ENCODE results near the gene FNBP1. TPM values are rescaled to one million over a fixed set of nuclear protein-coding genes. Genes with fewer than 3 reads are reported as not detected.
"Not testable (repeated sequence)": the region's sequence is repeated elsewhere in the genome, so short reads cannot be mapped to it uniquely, and the experiment has no call there.

FNBP1 gene
- total and polyA plus RNA-seq, 4 donors, result 16.0 to 94.3 (median 29.5) TPM

GRCh38 chr9:129987047-129987446 lies 55.9 kb downstream of the FNBP1 start:
- Histone ChIP-seq H3K27me3 (ENCODE audit: control insufficient read depth in 3 of 3, insufficient read depth in 3 of 3, low read length in 2 of 3) (no peaks in the 10 kb centered on the region), H3K27ac (ENCODE audit: low read depth in 1 of 2, low read length in 1 of 2) (no peak overlapping the region), H3K4me3 (no peak overlapping the region), H3K36me3 (ENCODE audit: control insufficient read depth in 4 of 4, insufficient read depth in 4 of 4, low read length in 4 of 4) (no peaks in the 10 kb centered on the region), H3K9me3 (ENCODE audit: control insufficient read depth in 4 of 4, insufficient read depth in 3 of 4, low read length in 3 of 4) (no peaks in the 10 kb centered on the region), H3K9ac (ENCODE audit: insufficient read depth in 1 of 2, low read length in 2 of 2) (no peak overlapping the region), H3K4me1 (ENCODE audit: control insufficient read depth in 5 of 5, insufficient read depth in 5 of 5, low read length in 5 of 5) (peaks cover 0 to 2% (median 0%) of the 10 kb centered on the region in 5 donors)
- DNase-seq (no peak), ATAC-seq (ENCODE audit: insufficient read depth, low FRiP score) (no peak)
- TF ChIP-seq CTCF (IDR thresholded peaks at IDR 0.05; ENCODE audit: control extremely low read depth, extremely low read depth), result no peak
- whole genome bisulfite sequencing, 2 donors, result 72 to 81% methylated on average over 8 of the region's 8 CpGs

GRCh38 chr9:129984589-129984988 lies 58.4 kb downstream of the FNBP1 start:
- H3K4me1 ChIP-seq (ENCODE audit: control insufficient read depth in 5 of 5, insufficient read depth in 5 of 5, low read length in 5 of 5); H3K27ac ChIP-seq (ENCODE audit: low read depth in 1 of 2, low read length in 1 of 2); H3K36me3 ChIP-seq (ENCODE audit: control insufficient read depth in 4 of 4, insufficient read depth in 4 of 4, low read length in 4 of 4); H3K4me3 ChIP-seq; H3K9ac ChIP-seq (ENCODE audit: insufficient read depth in 1 of 2, low read length in 2 of 2); DNase-seq; ATAC-seq (ENCODE audit: insufficient read depth, low FRiP score); H3K27me3 ChIP-seq (ENCODE audit: control insufficient read depth in 3 of 3, insufficient read depth in 3 of 3, low read length in 2 of 3); H3K9me3 ChIP-seq (ENCODE audit: control insufficient read depth in 4 of 4, insufficient read depth in 3 of 4, low read length in 3 of 4): not testable (repeated sequence)
- 83 to 90% methylated on average over 9 of the region's 9 CpGs for WGBS, 2 donors

GRCh38 chr9:129983891-129984290 lies 59.1 kb downstream of the FNBP1 start:
- DNase-seq (no peak), ATAC-seq (ENCODE audit: insufficient read depth, low FRiP score) (no peak)
- H3K9me3 ChIP-seq (ENCODE audit: control insufficient read depth in 4 of 4, insufficient read depth in 3 of 4, low read length in 3 of 4), result no peaks in the 10 kb centered on the region
- H3K4me1 ChIP-seq (ENCODE audit: control insufficient read depth in 5 of 5, insufficient read depth in 5 of 5, low read length in 5 of 5), result no peaks in the 10 kb centered on the region
- no peaks in the 10 kb centered on the region for H3K27me3 ChIP-seq (ENCODE audit: control insufficient read depth in 3 of 3, insufficient read depth in 3 of 3, low read length in 2 of 3)
- 60 to 72% methylated on average over 2 of the region's 2 CpGs for WGBS, 2 donors
- H3K36me3 ChIP-seq (ENCODE audit: control insufficient read depth in 4 of 4, insufficient read depth in 4 of 4, low read length in 4 of 4), result no peaks in the 10 kb centered on the region
- H3K9ac ChIP-seq (ENCODE audit: insufficient read depth in 1 of 2, low read length in 2 of 2), result no peak overlapping the region
- no peak overlapping the region for H3K4me3 ChIP-seq
- TF ChIP-seq CTCF (IDR thresholded peaks at IDR 0.05; ENCODE audit: control extremely low read depth, extremely low read depth), result no peak
- no peak overlapping the region for H3K27ac ChIP-seq (ENCODE audit: low read depth in 1 of 2, low read length in 1 of 2)

- DNase-seq, result no peak
- no peak for ATAC-seq (ENCODE audit: insufficient read depth, low FRiP score)
- TF ChIP-seq CTCF (IDR thresholded peaks at IDR 0.05; ENCODE audit: control extremely low read depth, extremely low read depth), result no peak
These were observed 61.6 kb downstream of the FNBP1 start for GRCh38 chr9:129981180-129981907.

GRCh38 chr9:129980224-129980623 lies 62.8 kb downstream of the FNBP1 start:
- not testable (repeated sequence) for H3K4me1 ChIP-seq (ENCODE audit: control insufficient read depth in 5 of 5, insufficient read depth in 5 of 5, low read length in 5 of 5); ATAC-seq (ENCODE audit: insufficient read depth, low FRiP score); H3K4me3 ChIP-seq; H3K27me3 ChIP-seq (ENCODE audit: control insufficient read depth in 3 of 3, insufficient read depth in 3 of 3, low read length in 2 of 3); H3K9ac ChIP-seq (ENCODE audit: insufficient read depth in 1 of 2, low read length in 2 of 2); DNase-seq; H3K9me3 ChIP-seq (ENCODE audit: control insufficient read depth in 4 of 4, insufficient read depth in 3 of 4, low read length in 3 of 4); H3K36me3 ChIP-seq (ENCODE audit: control insufficient read depth in 4 of 4, insufficient read depth in 4 of 4, low read length in 4 of 4); H3K27ac ChIP-seq (ENCODE audit: low read depth in 1 of 2, low read length in 1 of 2)
- 92 to 94% methylated on average over 9 of the region's 9 CpGs for WGBS, 2 donors

More at GRCh38 chr9:129981180-129981907, 61.6 kb downstream of the FNBP1 start:
- Histone ChIP-seq H3K9me3 (ENCODE audit: control insufficient read depth in 4 of 4, insufficient read depth in 3 of 4, low read length in 3 of 4) (no peaks in the 10 kb centered on the region), H3K4me1 (ENCODE audit: control insufficient read depth in 5 of 5, insufficient read depth in 5 of 5, low read length in 5 of 5) (no peaks in the 10 kb centered on the region), H3K4me3 (no peak overlapping the region), H3K27me3 (ENCODE audit: control insufficient read depth in 3 of 3, insufficient read depth in 3 of 3, low read length in 2 of 3) (no peaks in the 10 kb centered on the region), H3K27ac (ENCODE audit: low read depth in 1 of 2, low read length in 1 of 2) (no peak overlapping the region), H3K36me3 (ENCODE audit: control insufficient read depth in 4 of 4, insufficient read depth in 4 of 4, low read length in 4 of 4) (peaks cover 0 to 4% (median under 1%) of the 10 kb centered on the region in 4 donors), H3K9ac (ENCODE audit: insufficient read depth in 1 of 2, low read length in 2 of 2) (no peak overlapping the region)
- 75 to 90% methylated on average over 15 of the region's 15 CpGs for WGBS, 2 donors
